Measurements from ENCODE around the gene JADE2.

JADE2 gene

GRCh38 chr5:134519989-134520388, 5.5 kb upstream of the JADE2 start:
- Mint-ChIP-seq H3K4me1 (peaks cover 10% of the 10 kb centered on the region), H3K4me3 (no peak overlapping the region), H3K9me3 (no peaks in the 10 kb centered on the region), H3K27me3 (no peaks in the 10 kb centered on the region), H3K27ac (no peak overlapping the region)
- ATAC-seq (no peak), DNase-seq (no peak)

DNA sequence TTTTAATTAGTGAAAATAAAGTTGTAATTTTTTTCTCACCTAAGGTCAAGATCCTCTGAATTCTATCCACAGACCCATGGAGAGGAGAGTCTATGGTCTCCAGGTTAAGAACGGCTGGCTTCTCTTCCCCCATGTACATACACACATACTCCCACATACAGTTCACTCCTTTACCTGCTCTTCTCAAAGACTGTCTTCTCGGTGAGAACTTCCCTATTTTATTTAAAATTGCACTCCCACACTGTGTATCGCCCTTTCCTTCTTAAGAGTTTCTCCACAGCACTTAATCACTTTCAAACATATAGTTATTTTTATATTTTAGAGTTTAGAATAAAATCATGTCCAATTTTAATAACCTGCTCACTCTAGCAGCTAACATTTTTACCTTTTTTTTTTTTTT, 3.6 kb upstream of the JADE2 start:
- Mint-ChIP-seq H3K9me3 (no peaks in the 10 kb centered on the region), H3K4me1 (peaks cover 10% of the 10 kb centered on the region), H3K27me3 (no peaks in the 10 kb centered on the region), H3K4me3 (no peak overlapping the region), H3K27ac (no peak overlapping the region)
- ATAC-seq: no peak
- DNase-seq: no peak

DNA sequence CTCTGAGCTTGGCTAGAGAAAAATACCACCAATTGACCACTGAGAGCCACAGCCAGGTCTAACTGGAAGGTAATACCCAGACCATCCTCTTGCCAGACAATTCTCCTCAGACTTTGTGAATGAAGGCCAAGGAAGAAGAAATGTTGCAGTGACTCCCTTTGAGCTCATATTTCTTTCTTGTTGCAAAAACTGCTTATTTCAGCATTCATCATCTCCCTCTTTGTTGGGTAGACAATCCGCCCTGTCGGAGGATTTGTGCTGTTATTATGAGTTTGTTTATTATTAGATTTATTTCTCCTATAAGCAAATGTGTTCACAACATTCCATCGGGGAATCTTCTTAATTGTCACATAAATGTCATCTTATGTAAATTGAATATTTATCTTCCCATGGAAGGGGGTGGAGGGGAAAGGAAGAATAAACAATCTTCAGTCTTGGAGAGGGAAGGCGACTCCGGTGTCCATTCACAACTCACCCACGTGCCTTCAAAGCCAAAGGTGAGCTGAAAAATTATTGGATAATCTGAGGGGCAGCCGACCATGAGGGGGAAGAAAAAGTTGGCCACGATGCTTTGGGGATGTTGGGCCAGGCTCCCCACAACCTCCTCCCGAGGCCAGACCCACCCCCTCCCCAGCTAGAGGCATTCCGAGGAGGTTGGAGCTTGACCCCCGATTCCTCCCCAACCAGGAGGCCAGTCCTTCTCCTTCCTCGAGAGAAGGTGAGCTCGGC, 1.8 kb upstream of the JADE2 start:
- Mint-ChIP-seq H3K27ac (peak overlapping the region; percentile 89 to 95), H3K27me3 (no peaks in the 10 kb centered on the region), H3K4me1 (peaks cover 20% of the 10 kb centered on the region), H3K4me3 (peak overlapping the region; percentile 91 to 94), H3K9me3 (no peaks in the 10 kb centered on the region)
- DNase-seq: no peak
- ATAC-seq: no peak

DNA sequence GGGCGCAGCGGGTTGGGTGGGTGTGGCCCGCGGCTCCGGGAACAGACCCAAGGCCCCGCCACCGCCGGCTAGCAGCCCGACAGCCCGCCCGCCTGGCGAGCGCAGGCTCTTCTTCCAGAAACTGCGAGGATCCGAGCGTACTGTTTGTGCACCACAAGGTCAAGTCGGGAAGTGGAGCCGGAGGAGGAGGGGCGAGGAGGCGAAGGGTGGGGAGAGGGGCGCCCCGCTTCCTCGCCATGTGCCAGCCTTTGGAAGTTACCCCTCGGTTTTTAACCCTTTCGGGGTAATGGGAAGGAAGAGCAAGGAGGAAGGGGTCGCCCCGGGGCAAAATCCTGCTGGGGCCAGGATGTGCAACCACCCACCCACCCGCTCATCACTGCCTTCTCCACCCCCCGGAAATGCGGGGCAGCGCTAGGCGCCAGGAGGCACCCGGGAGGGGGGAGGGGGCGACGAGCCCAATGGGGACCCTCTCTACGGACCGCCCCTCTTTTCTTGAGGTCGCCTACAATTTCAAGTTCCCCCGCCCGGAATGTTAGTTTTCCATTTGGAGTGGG, 1.1 kb upstream of the JADE2 start:
- H3K27me3 Mint-ChIP-seq: no peaks in the 10 kb centered on the region
- H3K4me1 Mint-ChIP-seq: peaks cover 26% of the 10 kb centered on the region
- peak; percentile 51 to 74 for DNase-seq
- H3K9me3 Mint-ChIP-seq: no peaks in the 10 kb centered on the region
- H3K4me3 Mint-ChIP-seq: peak overlapping the region; percentile 91 to 94
- H3K27ac Mint-ChIP-seq: peak overlapping the region; percentile 98 to 99
- ATAC-seq: peak; percentile 33

GRCh38 chr5:134525683-134526482, 413 bp downstream of the JADE2 start:
- peaks cover 42% of the 10 kb centered on the region for H3K4me1 Mint-ChIP-seq
- H3K27me3 Mint-ChIP-seq: no peaks in the 10 kb centered on the region
- no peaks in the 10 kb centered on the region for H3K9me3 Mint-ChIP-seq
- H3K27ac Mint-ChIP-seq: peak overlapping the region; percentile 95 to 96
- ATAC-seq (peak; percentile 26), DNase-seq (peak; percentile 68)
- peak overlapping the region; percentile 93 to 94 for H3K4me3 Mint-ChIP-seq

GRCh38 chr5:134526483-134527155, 1.1 kb downstream of the JADE2 start:
- H3K4me3 Mint-ChIP-seq: peak overlapping the region; percentile 93 to 94
- H3K27me3 Mint-ChIP-seq: no peaks in the 10 kb centered on the region
- ATAC-seq (peak; percentile 67), DNase-seq (peak; percentile 88 to 89)
- H3K4me1 Mint-ChIP-seq: peaks cover 49% of the 10 kb centered on the region
- no peaks in the 10 kb centered on the region for H3K9me3 Mint-ChIP-seq
- H3K27ac Mint-ChIP-seq: peak overlapping the region; percentile 95 to 98

DNA sequence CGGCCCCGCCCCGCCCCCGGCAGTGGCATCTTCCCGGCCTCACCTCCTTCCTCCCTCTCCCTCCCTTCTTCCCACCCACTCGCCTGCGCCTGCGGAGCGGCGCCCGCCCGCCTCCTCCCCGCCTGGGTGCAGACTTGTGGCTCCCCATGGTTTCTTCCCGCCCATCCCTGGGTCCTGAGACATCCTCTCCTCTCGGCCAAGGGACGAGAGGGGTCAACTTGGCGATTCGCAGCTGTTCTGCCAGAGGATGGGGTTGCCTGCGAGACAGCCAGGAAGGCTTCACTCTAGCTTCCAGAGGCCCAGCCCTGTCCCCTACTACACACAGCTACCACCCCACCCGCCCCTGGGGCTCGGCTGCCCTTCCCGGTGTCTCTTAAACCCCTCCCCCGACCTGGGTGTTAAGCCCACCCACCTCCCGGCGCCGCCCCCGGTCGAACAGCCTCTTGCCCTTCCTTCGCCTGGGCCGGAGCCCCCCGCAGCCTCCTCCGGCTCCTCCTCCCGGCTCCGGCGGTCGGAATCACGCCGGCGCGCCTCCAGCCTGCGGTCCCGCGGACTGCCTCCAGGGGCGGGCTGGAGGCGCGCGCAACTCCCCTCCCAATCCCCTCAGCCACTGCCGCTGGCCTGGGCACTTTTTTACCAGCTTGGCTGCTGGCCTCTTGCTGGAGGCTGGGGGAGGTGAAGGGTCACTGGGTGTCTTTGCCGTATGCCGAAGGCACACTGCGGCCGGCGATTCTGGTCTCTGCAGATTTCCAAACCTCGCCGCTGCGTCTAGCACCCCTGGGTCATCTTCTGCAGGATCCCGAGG, 1.9 kb downstream of the JADE2 start:
- H3K4me3 Mint-ChIP-seq: peak overlapping the region; percentile 93 to 94
- H3K9me3 Mint-ChIP-seq: no peaks in the 10 kb centered on the region
- peaks cover 56% of the 10 kb centered on the region for H3K4me1 Mint-ChIP-seq
- DNase-seq: peak; percentile 80 to 87
- peak overlapping the region; percentile 95 to 98 for H3K27ac Mint-ChIP-seq
- peak; percentile 72 for ATAC-seq
- no peaks in the 10 kb centered on the region for H3K27me3 Mint-ChIP-seq

DNA sequence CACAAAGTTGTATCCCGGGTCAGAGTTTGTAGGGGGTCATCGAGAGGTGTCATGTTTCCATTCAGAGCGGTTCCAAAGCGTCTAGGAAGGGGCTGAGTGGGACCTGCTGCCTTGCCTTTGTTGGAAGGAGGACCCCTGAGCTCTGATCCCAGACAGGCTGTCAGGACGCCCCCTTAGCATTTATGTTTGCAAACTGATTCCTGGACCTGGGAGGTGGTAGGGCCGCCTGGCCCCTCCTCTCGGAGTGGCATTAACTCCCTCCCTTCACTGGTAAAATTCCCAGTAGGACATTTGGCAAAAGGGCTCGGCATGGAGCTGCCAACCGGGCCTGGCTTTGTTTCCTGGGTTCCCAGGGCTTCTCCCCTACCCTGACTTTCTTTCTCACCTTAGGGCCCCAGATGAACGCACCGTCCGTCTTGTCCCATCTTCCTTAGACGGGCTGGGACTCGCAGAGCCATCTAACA, 2.5 kb downstream of the JADE2 start:
- Mint-ChIP-seq H3K27ac (peak overlapping the region in 1 of 2 donors; percentile 34), H3K9me3 (no peaks in the 10 kb centered on the region), H3K4me1 (peaks cover 63% of the 10 kb centered on the region), H3K4me3 (peak overlapping the region; percentile 93 to 94), H3K27me3 (no peaks in the 10 kb centered on the region)
- DNase-seq (no peak), ATAC-seq (no peak)

- H3K9me3 Mint-ChIP-seq: no peaks in the 10 kb centered on the region
- H3K4me3 Mint-ChIP-seq: peak overlapping the region; percentile 93 to 94
- ATAC-seq (no peak), DNase-seq (no peak)
- H3K4me1 Mint-ChIP-seq: peaks cover 63% of the 10 kb centered on the region
- peak overlapping the region in 1 of 2 donors; percentile 22 for H3K27ac Mint-ChIP-seq
- H3K27me3 Mint-ChIP-seq: no peaks in the 10 kb centered on the region
Measured at GRCh38 chr5:134528556-134528955, 3.1 kb downstream of the JADE2 start.

GRCh38 chr5:134529460-134529859, 4.0 kb downstream of the JADE2 start:
- H3K27ac Mint-ChIP-seq: no peak overlapping the region
- ATAC-seq (no peak), DNase-seq (no peak)
- peaks cover 67% of the 10 kb centered on the region for H3K4me1 Mint-ChIP-seq
- H3K9me3 Mint-ChIP-seq: no peaks in the 10 kb centered on the region
- H3K4me3 Mint-ChIP-seq: no peak overlapping the region
- no peaks in the 10 kb centered on the region for H3K27me3 Mint-ChIP-seq

- peaks cover 77% of the 10 kb centered on the region for H3K4me1 Mint-ChIP-seq
- peak overlapping the region in 1 of 2 donors; percentile 10 for H3K4me3 Mint-ChIP-seq
- ATAC-seq (no peak), DNase-seq (no peak)
- no peaks in the 10 kb centered on the region for H3K27me3 Mint-ChIP-seq
- no peak overlapping the region for H3K27ac Mint-ChIP-seq
- no peaks in the 10 kb centered on the region for H3K9me3 Mint-ChIP-seq
Measured at GRCh38 chr5:134530301-134531077, 5.0 kb downstream of the JADE2 start.

DNA sequence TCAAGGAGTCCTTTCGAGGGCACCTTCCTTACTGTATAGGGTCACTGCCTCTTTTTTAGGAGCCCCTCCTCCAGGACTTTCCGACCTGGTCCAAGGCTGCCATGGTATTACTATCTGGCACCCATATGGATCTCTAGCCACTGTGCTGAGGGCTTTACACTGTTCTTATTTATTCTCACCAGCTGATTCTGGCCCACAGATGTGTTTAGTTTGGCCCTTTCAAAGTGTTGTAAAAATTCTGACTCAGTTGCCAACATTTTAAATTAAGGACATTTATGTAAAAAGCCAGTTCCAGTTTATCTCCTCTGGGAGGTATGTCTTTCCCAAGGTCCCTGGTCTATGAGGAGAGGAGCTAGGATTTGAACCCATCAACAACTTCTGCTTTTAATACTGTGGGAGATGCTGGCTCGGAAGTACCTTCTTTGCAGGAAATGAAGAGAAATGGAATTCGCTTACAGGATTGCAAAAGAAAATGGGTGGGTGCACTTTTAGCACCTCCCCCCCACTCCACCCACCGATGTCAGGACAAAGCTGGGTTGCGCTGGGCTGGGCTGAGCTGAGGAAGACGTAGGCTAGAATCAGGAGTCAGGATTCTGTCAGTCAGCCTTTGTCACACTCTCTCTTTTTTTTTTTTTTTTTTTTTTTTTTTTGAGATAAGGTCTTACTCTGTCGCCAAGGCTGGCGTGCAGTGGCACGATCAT, 7.8 kb downstream of the JADE2 start:
- no peaks in the 10 kb centered on the region for H3K27me3 Mint-ChIP-seq
- DNase-seq: no peak
- no peak for ATAC-seq
- H3K4me1 Mint-ChIP-seq: peaks cover 100% of the 10 kb centered on the region
- H3K9me3 Mint-ChIP-seq: no peaks in the 10 kb centered on the region
- no peak overlapping the region for H3K4me3 Mint-ChIP-seq
- peak overlapping the region in 1 of 2 donors; percentile 49 for H3K27ac Mint-ChIP-seq

DNA sequence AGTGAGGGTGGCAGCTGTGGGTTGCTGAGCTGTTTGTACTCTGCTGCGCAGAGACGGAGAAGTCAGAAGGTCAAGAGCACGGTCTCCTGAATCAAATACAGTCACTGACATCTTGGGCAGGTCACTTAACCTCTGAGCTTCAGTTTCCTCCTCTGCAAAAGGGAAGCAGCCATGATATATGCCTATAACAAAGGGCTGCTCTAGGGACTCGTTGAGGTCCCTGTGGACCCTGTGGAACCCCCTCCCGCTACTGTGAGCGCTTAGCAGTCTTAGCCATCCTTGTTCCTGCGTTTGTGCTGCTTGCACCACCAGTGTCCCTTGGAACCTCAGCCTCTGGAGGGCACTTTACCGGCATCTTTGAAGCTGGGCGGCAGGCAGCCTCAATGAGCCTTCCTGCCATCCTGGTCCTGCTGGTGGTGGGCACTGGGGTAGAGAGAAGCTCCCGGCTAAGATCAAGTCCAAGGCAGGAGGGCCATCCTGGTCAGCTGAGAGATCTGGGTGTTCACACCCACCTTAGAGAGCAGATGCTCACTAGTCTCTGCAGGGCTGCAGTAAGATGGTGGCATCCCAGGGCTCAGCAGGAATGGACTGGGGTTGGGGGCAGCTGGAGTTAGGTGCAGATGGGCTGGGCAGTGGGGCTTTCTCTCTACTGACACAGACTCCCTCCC, 8.7 kb downstream of the JADE2 start:
- ATAC-seq (no peak), DNase-seq (no peak)
- Mint-ChIP-seq H3K27ac (peak overlapping the region in 1 of 2 donors; percentile 92), H3K4me3 (no peak overlapping the region), H3K27me3 (no peaks in the 10 kb centered on the region), H3K9me3 (no peaks in the 10 kb centered on the region), H3K4me1 (peaks cover 93% of the 10 kb centered on the region)

Data from stimulated activated naive CD8-positive, alpha-beta T cell treated with anti-CD3 and anti-CD28 coated beads, Interleukin-15, amount 100 ng/mL, for 72 hours (primary cell).